K562 (cell line): Measurements from ENCODE around the gene MED16. TPM values are rescaled to one million over a fixed set of nuclear protein-coding genes. Genes with fewer than 3 reads are reported as not detected.

ENCODE experiments used
- BCLAF1 ChIP-seq, 2 experiments: fragments of 450-650 bp in 1 of 2; IDR thresholded peaks; 2 replicates each; pipeline ENCODE4 v1.6.1; 2011 to 2017; ENCODE audit warnings: low read depth in 2 of 2, antibody characterized with exemption in 1 of 2, borderline replicate concordance in 1 of 2, low read length in 1 of 2, mild to moderate bottlenecking in 1 of 2, mixed read lengths in 1 of 2; ENCODE audit not compliant: control insufficient read depth in 1 of 2
- CBX3 ChIP-seq, 2 experiments: IDR thresholded peaks; 1 replicate in 1 of 2; 2 replicates in 1 of 2; pipeline ENCODE4 v1.6.1; 2012; ENCODE audit warnings: inconsistent platforms in 2 of 2, low read length in 2 of 2, borderline replicate concordance in 1 of 2, control low read depth in 1 of 2
- CEBPB ChIP-seq: fragments of 450-650 bp; IDR thresholded peaks from 2 replicates; pipeline ENCODE4 v1.6.1; 2016; ENCODE audit warnings: missing genetic modification characterization, missing compliant biosample characterization
- CHAMP1 ChIP-seq: fragments of 450-650 bp; IDR thresholded peaks from 2 replicates; pipeline ENCODE4 v1.6.1; 2016; ENCODE audit warnings: mild to moderate bottlenecking
- E2F3 ChIP-seq: fragments of 250-450 bp; sonication (Bioruptor Pico); IDR thresholded peaks from 2 replicates; pipeline ENCODE4 v1.4.0; 2020; ENCODE audit warnings: mild to moderate bottlenecking
- ID3 ChIP-seq, 2 experiments: fragments of 250-450 bp in 1 of 2; fragments of 450-650 bp in 1 of 2; sonication (Bioruptor Pico) in 1 of 2; IDR thresholded peaks; 2 replicates each; pipeline versions ENCODE4 v1.6.1 to v1.8.0; 2016 to 2021; ENCODE audit warnings: mild to moderate bottlenecking in 2 of 2, moderate library complexity in 2 of 2, missing compliant biosample characterization in 1 of 2, missing genetic modification characterization in 1 of 2
- NR4A1 ChIP-seq, 2 experiments: fragments of 250-450 bp in 1 of 2; fragments of 450-650 bp in 1 of 2; sonication (Bioruptor Pico) in 1 of 2; IDR thresholded peaks; 2 replicates each; pipeline versions ENCODE4 v1.4.0 to v1.6.1; 2016 to 2020; ENCODE audit warnings: mild to moderate bottlenecking in 2 of 2, missing compliant biosample characterization in 1 of 2, missing genetic modification characterization in 1 of 2, moderate library complexity in 1 of 2
- PTTG1 ChIP-seq: fragments of 450-650 bp; IDR thresholded peaks from 2 replicates; pipeline ENCODE4 v1.6.1; 2016; ENCODE audit warnings: low read depth, mild to moderate bottlenecking, missing genetic modification characterization, missing compliant biosample characterization
- SIN3A ChIP-seq, 2 experiments: fragments of 150-350 bp in 1 of 2; IDR thresholded peaks; 2 replicates each; pipeline ENCODE4 v1.6.1; 2011 to 2016; ENCODE audit warnings: borderline replicate concordance in 2 of 2, low read depth in 2 of 2, low read length in 2 of 2, mild to moderate bottlenecking in 2 of 2, moderate library complexity in 2 of 2; ENCODE audit not compliant: control insufficient read depth in 1 of 2
- USF1 ChIP-seq: sonication (generic); formaldehyde crosslinking; IDR thresholded peaks from 2 replicates; pipeline ENCODE4 v1.9.0; 2022; ENCODE audit warnings: mild to moderate bottlenecking, missing genetic modification reagents
- ZFP1 ChIP-seq: fragments of 450-650 bp; formaldehyde crosslinking; IDR thresholded peaks from 2 replicates; pipeline ENCODE4 v1.4.0; 2020; ENCODE audit warnings: mild to moderate bottlenecking, mixed read lengths
- polyA plus RNA-seq, 8 experiments: library from polyadenylated mRNA; depleted of rRNA in 4 of 8; stranded (reverse) in 5 of 8; unstranded in 3 of 8; fragments of >200 nt; fragmentation: Nextera tagmentation in 2 of 8; fragmentation: Illumina TruSeq in 1 of 8; extraction: Ambion mirVana in 2 of 8; extraction: Trizol in 1 of 8; gene quantifications; 2 replicates each; pipeline versions ENCODE4 v1.2.1 to v1.2.3, GENCODE V29; 2011 to 2014; ENCODE audit warnings: inconsistent platforms in 1 of 8, missing spikeins in 1 of 8
- total RNA-seq, 7 experiments: library from RNA; depleted of rRNA in 6 of 7; stranded (reverse); fragments of >200 nt in 6 of 7; fragmentation: Illumina TruSeq in 2 of 7; extraction: Trizol in 2 of 7; gene quantifications; 2 replicates each; pipeline versions ENCODE4 v1.2.1 to v1.2.3, GENCODE V29; 2011 to 2021; ENCODE audit warnings: low replicate concordance in 1 of 7

The MED16 gene
- total and polyA plus RNA-seq, 9 of the 15 experiments (the other 6 are each of a cell fraction or from before 2014, with no cell fraction given) = 0.89 to 59.9 (median 8.6) TPM

GRCh38 chr19:911197-912033, 18.4 kb upstream of the MED16 start (continued):
- TF ChIP-seq ID3 (CRISPR knock-in tag; IDR thresholded peaks at IDR 0.05) = no peak
- peak; percentile 60; the same call in 1 of the 2 replicates for TF ChIP-seq ID3 (tag; IDR thresholded peaks at IDR 0.05)
- no peak for TF ChIP-seq CHAMP1
- peak; percentile 56 to 70; a peak in 2 of 4 replicates for TF ChIP-seq SIN3A (IDR thresholded peaks at IDR 0.05; ENCODE audit: borderline replicate concordance in 2 of 2, control insufficient read depth in 1 of 2, low read depth in 2 of 2, low read length in 2 of 2)
- TF ChIP-seq NR4A1 (CRISPR knock-in tag; IDR thresholded peaks at IDR 0.05) = no peak
- peak; percentile 54; the same call in 1 of the 2 replicates for TF ChIP-seq NR4A1 (tag; IDR thresholded peaks at IDR 0.05)
- TF ChIP-seq CEBPB (tag) = no peak
- TF ChIP-seq PTTG1 (tag) = no peak
- TF ChIP-seq ZFP1 (CRISPR knock-in tag) = no peak
- TF ChIP-seq USF1 (CRISPR knock-in tag) = peak; percentile 49
- 0 out of 2 replicates have a peak, but pooled peaks have one; percentile 41 for TF ChIP-seq E2F3 (CRISPR knock-in tag)
- 0 out of 3 replicates have a peak, but pooled peaks of 1 of the 2 experiments have one; percentile 21 for TF ChIP-seq CBX3 (IDR thresholded peaks at IDR 0.05; ENCODE audit: borderline replicate concordance in 1 of 2, low read length in 2 of 2)
- TF ChIP-seq BCLAF1 (IDR thresholded peaks at IDR 0.05; ENCODE audit: borderline replicate concordance in 1 of 2, control insufficient read depth in 1 of 2, low read depth in 2 of 2, low read length in 1 of 2) = no peak
